Measurements from ENCODE around the gene RP9.

The RP9 gene, protein sequence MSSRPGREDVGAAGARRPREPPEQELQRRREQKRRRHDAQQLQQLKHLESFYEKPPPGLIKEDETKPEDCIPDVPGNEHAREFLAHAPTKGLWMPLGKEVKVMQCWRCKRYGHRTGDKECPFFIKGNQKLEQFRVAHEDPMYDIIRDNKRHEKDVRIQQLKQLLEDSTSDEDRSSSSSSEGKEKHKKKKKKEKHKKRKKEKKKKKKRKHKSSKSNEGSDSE

DNA sequence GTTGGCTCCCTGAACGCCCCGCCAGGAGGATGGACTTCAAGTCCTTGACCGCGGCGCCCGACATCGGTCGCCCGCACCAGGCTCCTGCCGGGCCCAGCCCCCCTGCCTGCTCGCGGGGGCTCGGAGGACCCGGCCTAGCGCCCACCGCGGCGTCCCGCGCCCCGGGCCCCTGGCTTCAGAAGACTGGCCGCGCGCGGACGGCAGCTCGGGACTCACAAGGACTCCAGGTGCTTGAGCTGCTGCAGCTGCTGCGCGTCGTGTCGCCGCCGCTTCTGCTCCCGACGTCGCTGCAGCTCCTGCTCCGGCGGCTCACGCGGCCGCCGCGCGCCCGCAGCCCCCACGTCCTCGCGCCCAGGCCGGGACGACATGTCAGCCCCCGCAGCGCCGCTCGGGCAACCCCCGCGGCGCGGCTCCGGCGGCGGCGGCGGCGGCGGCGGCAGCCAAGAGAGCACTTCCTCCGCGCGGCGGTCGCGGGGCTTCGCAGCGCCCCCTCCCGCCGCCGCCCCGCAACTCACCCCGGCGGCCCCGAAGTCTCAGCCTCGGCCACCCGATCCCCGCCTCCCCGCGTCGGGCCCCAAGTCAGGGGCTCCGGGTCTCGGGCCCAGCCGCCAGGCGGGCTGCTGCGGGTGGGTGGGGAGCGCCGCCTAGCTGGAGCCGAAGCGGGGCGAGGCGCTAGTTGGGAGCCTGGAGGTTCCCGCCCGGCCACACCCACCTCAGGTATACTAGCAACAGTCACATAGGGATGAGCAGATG is at the start of gene RP9:
TSS of gene RP9 (minus strand) at position 400 of the 753 bp plus-strand sequence. CDS start at position 368, 32 bp downstream.
- peak; percentile 88 for DNase-seq (ENCODE audit: low spot score)

DNA sequence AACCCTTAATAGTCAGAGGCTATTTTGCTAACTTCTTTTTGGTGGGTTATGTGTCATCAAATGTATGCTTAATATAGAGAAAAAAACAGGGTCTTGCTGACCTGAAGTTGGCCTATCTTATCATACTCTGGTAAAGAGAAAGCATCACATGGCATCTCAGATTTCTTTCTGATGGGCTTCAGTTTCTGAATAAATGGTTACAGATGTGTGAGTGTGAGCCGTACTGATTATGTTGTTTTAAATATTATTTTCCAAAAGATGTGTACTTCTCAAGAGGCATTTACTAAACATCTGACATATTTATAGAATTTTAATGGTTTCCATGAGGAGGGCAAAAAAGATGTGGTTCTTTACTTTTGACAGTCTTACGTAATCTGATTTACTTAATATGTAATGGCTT is 48.6 kb upstream of the RP9 start:
- no peak for DNase-seq (ENCODE audit: low spot score)

DNA sequence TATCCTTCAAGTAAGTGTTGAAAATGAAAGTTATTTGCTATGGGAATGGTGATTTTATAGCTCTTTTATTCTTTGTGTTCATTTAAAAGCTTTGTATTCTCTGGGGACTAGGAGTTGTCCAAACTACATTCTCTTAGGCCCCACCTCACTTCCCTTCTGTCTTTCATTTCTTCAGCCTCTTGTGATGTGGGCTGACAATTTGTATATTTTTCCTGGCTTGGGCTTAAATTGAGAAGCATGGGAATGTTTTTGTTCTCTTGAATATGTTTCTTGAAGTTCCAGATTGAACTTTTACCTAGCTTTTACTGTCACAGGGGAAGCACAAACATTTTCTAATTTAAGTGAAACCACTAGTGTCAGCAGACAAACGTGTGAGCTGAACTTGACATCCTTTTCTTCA is 48.1 kb upstream of the RP9 start:
- no peak for DNase-seq (ENCODE audit: low spot score)

DNA sequence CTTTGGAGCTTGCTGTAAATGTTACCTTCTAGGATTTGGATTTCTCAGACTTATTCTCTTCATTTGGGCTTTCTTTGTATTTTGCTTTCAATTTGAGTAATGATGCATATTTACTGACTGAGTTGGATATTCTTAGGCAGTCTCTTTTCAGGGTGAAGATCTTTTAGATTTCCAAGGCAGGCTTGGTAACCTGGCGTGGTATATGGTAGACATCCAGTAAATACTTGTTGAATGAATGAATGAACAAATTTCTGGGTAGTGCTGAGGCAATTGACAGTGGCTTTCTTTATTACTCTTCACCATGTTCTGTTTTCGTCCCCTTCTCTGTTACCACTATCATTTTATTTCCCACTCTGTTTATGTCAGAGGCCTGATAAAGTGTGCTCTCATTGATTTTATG is 47.2 kb upstream of the RP9 start:
- DNase-seq (ENCODE audit: low spot score) = no peak

GRCh38 chr7:33155811-33156210 is 46.6 kb upstream of the RP9 start:
- DNase-seq (ENCODE audit: low spot score) = no peak

DNA sequence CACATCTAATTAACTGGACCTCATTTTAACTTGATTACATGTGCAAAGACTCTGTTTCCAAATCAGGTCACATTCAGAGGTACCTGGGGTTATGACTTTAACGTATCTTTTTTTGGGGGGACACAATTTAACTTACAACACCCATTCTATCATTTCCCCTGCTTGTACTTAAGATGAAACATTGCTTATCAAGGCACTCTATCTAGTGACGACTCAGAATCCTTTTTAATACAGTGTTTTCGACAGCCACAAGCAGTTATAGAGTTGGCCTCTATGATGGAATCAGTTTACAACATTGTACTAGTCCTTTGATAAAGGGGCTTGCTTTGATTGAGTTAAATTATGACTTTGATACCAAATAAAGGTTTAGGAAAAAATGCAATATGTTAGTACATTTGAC is 42.9 kb upstream of the RP9 start:
- no peak for DNase-seq (ENCODE audit: low spot score)

- no peak for DNase-seq (ENCODE audit: low spot score)
Measured at GRCh38 chr7:33145156-33145555, 36.0 kb upstream of the RP9 start.

- no peak for DNase-seq (ENCODE audit: low spot score)
Measured at GRCh38 chr7:33143996-33144718, 35.0 kb upstream of the RP9 start.

- DNase-seq (ENCODE audit: low spot score) = no peak
Measured at GRCh38 chr7:33142585-33142984, 33.4 kb upstream of the RP9 start.

GRCh38 chr7:33137103-33137502 is 27.9 kb upstream of the RP9 start:
- no peak for DNase-seq (ENCODE audit: low spot score)

GRCh38 chr7:33130184-33130583 is 21.0 kb upstream of the RP9 start:
- DNase-seq (ENCODE audit: low spot score) = no peak

DNA sequence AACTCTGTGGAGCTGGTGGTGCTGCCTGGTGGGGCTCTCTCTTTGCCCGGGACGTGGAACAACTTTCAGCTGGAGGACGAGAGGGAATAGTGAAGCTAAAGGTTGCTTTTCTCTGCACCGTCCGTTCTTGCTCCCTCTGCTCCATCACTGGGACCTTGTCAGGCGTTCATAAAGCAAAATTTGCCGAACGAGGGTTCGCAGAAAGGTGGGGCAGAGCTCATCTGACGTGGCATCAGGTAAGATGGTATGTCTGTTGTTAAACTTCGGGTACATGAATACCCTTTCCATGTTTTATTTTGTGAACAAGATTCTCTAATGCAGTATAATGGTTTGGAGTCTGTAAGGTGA is 20.6 kb upstream of the RP9 start:
- DNase-seq (ENCODE audit: low spot score) = no peak

DNA sequence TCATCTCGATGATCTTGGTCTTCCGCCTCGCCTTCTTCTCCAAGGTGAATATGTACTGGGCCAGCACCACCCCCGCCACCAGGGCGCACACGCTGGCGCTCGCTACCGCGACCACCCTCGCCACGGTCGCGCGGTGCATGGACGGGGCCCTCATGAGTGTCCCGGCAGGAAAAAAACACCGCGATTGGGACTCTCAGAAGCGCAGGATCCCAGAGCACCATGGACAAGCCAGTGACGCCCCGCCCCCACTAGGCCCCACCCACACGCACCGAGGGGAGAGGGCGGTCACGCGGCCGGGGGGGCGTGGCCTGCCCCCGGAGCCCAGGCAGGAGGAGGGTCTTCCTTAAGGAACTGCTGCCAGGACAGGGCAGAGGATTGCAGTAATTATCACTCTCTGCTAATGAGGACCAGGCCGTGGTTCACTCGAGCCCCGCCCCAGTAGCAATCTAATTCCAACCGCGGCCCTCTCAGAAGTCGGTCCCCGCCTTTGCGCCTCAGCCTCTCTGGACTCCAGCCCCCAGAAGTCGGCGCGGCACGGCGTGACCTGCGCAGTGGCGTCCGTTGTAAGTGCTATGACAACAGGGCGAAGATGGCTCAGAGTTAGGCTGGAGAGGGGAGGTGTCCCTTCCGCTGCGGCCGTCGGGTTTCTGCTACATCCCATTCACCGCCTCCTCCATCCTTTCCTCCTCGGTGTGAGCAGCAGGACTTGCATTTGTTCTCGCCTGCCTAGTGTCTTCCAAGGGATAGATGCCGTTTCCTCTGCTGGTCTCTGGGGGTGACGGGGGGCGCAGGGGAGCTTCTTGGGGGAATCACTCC is 20.0 kb upstream of the RP9 start, which contains the start of gene BBS9:
TSS of gene BBS9 (plus strand) at position 575 of the 816 bp plus-strand sequence. CDS start 16,689 bp downstream, outside the sequence.
- peak; percentile 96 for DNase-seq (ENCODE audit: low spot score)

DNA sequence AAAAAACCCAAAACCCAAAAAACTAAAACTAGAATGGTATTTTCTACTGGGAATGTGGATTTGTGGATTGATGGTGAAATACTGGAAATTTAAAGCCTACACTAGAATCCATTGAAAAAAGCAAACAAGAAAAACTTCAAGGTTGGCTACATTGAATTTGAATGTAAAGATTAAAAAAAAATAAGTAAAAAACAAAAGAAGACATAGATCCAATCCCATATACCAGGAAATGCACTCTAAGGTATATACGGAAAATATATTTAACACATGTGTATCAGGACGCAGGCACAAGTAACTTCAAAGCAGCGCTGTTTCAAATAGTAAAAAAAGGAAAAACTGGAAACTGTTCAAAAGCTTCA is 19.4 kb upstream of the RP9 start:
- DNase-seq (ENCODE audit: low spot score) = no peak

- DNase-seq (ENCODE audit: low spot score) = no peak
Measured at GRCh38 chr7:33127085-33127484, 17.9 kb upstream of the RP9 start.

DNA sequence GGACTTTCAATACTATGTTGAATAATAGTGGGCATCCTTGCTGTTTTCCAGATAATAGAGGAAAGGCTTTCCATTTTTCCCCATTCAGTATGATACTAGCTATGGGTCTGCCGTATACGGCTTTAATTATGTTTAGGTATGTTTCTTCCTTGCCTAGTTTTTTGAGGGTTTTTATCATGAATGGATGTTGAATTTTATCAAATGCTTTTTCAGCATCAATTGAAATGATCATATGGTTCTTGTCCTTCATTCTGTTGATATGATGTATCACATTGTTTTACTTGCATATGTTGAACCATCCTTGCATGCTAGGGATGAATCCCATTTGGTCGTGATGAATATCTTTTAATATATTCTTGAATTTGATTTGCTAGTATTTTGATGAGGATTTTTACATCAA is 9.2 kb upstream of the RP9 start:
- no peak for DNase-seq (ENCODE audit: low spot score)

DNA sequence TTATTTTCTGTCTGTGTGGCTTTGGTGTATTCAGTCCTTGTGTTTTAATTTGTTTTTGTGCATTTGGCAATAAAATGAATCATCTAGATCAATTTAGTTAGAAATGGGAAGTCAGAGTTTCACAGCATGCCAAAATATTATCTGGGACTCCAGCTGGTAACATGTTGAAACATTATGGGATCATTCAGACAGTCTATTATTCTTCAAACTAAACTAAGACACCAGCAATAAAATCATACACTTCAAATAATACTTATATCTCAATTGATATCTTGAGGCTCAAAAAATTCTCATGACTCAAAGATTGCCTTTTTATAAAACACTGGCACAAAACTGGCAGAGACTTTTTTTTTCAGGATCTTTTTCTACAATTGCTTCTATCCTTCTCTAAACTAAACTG is 5.8 kb upstream of the RP9 start:
- DNase-seq (ENCODE audit: low spot score) = no peak

GRCh38 chr7:33111614-33112013 is 2.4 kb upstream of the RP9 start:
- DNase-seq (ENCODE audit: low spot score) = no peak

DNA sequence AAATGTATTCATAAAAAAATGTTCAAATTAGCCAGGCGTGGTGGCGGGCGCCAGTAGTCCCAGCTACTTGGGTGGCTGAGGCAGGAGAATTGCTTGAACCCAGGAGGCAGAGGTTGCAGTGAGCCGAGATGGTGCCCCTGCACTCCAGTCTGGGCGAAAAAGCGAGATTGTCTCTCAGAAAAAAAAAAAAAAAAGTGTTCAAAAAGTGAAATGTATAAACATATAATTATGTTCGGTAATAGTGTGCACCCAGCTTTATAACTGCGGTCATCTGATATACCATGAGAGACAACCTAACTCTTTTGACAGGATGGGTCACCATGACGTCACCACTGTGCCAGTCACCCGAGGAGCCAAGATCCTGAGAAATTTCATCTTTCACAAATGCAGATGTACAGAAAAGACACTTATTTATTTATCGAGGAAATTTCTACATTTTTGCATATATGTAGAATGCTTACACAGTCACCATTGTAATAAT is 594 bp upstream of the RP9 start:
- DNase-seq (ENCODE audit: low spot score) = no peak

- no peak for DNase-seq (ENCODE audit: low spot score)
Measured at GRCh38 chr7:33108554-33109004, 625 bp downstream of the RP9 start.

DNA sequence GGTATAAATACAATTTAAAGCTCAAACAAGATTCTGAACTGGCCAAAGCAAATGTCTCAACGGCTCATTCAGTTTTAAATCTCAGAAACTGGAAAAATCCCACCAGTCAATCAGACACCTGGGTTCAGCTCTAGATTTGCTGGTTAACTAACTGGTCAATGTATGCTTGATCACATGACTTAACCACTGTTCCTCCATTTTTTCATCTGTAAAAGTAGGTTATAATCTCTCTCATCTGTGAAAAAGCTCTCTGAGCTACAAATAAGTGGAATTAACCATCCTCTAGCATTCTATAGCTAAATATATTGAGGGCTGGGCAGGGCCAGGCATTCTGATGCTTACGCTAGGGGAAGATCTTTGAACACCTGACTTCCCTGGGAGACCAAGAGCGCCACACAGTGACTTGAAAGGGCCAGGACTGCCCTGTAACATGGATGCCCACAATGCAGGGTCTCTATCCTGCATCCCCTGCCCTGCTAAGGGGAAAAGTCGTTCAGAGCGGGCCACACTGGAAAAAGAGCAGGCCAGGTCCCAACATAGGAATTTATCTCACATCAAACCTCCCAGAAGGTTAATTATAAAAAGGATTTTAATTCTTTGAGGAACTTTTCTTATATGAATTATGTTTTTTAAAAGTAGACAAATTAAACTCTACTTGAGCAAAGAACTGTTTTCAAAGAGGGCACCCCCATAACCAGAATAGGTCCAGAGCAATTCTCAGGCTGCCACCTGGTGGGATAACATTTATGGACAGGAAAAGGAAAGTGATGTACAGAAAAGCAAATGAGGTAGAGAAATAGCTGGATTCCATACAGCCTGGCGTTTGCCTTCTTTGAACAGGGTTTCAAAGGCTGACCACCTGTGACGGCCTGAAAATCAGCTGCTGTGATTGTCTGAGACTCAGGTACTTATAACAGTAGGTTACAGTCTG is 1.8 kb downstream of the RP9 start:
- no peak for DNase-seq (ENCODE audit: low spot score)

Measured in left forelimb (tissue), 1 donor.